Stimulated activated CD8-positive, alpha-beta memory T cell treated with anti-CD3 and anti-CD28 coated beads, Interleukin-12 subunit alpha, Interleukin-12 subunit beta, amount 100 ng/mL, for 1 hour (primary cell): ENCODE data around the gene AGRN.
A peak's percentile ranks its signal among the peaks of the same experiment; 100 is the strongest.
"Not testable (repeated sequence)": the region's sequence is repeated elsewhere in the genome, so short reads cannot be mapped to it uniquely, and the experiment has no call there.

Experiments used
- DNase-seq: peaks from one replicate; pipeline ENCODE4 v3.0.0-alpha.2; 2020; ENCODE audit warnings: low read depth

Gene AGRN

GRCh38 chr1:1067284-1067859, 47.5 kb downstream of the AGRN start:
- DNase-seq = no peak

GRCh38 chr1:1067860-1068516, 48.1 kb downstream of the AGRN start:
- no peak for DNase-seq

DNA sequence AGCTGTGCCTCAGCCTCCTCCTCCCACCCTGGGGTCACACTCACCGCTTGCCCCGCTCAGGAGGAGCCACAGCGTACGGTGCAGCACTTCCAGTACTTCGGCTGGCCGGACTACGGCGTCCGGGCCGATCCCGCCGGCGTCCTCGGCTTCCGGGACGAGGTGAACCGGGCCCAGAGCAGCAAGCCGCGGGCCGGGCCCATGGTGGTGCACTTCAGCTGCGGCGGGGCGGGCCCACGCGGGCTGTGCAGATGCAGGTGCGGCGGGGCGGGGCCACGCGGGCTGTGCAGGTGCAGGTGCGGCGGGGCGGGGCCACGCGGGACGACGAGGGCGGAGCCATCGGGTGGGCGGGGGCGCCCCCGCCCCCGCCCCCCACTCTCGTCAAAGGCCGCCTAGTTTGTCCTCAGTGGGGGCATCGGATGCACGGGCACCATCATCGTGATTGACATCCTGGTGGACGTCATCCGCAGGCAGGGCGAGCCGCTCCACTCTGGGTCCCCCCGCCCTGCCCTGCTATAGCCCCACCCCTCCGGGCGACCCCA, 48.7 kb downstream of the AGRN start:
- DNase-seq = no peak

- peak; percentile 80 for DNase-seq
Measured at GRCh38 chr1:1069056-1069710, 49.3 kb downstream of the AGRN start.

DNA sequence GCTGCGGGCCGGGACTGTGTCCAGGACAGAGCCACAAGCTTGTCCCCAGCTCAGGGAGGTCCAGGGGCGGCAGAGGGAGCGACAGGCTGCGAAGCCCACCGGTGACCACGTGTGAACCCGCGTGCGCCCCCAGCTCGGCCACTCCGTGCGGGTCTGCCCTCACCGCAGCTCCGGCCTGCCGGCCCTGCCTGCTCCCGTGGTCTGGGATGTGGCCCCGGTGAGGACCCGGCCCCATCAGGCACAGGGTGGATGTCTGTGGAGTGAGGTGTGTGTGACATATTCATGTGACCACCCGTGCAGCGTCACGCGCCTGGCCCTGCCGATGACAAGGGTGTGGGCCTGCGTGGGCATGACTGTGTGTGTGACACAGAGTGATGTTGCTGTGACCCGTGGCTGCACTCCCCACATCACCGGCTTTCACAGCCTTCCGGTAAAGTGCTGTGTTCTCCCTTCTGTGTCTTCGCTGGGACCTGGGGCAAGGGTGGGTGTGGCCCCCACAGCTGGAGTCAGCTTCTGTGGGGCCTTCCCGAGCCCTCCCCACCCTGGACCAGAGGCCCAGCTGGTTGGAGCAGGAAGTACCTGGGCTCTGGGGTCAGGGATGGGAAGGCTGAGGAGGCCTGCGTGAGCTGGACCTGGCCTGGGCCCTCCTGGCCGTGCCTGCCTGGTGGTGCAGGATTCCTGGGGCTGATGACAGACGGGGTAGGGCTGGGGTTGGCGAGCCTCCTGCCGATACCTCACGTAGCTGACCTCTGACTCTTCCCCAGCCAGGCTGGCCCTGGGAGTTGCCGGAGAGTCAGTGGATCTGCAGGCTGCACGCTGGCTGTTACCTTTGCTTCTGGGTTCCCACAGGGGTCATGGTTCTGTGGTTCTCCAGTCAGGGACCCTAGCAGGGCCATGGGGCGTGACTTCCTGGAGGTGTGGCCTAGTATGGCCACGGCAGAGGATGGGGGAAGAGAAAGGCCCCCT, 50.1 kb downstream of the AGRN start:
- DNase-seq = no peak

DNA sequence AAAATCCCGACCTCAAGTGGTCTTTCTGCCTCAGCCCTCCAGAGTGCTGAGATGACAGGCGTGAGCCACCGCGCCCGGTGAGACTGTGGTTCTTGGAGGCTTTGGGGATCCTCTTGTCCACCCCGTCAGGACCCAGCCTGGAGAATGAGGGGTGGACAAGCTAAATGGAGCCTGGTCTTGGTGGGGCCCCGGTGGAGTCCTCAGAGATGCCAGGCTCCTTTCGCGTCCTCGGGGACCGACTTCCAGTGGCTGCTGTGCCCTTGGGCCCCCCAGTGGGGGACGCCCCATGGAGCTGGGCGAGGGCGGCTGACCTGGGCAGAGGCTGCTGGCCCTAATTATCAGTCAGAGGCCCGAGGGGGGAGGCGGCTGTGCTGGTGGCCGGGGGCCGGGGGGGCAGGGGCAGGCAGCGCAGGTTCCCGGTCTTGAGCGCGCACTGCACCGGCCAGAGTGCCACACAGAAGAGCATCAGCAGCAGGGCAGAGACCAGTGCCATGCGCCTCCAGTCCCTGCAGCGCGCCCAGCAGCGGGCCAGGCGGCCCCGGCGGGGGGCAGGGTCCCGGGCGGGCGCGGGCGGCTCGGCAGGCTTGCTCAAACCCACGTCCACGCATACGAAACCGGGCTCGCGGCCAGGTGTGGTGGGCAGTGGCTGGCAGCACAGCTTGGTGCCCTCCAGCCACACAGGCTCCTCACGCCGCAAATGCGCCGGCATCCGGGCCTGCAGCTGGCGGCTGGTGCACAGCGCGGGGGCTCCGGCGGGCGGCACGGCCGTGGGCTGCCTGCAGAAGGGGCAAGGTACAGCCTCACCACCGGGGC, 51.8 kb downstream of the AGRN start:
- DNase-seq = no peak

GRCh38 chr1:1072299-1072848, 52.5 kb downstream of the AGRN start:
- DNase-seq = no peak

DNA sequence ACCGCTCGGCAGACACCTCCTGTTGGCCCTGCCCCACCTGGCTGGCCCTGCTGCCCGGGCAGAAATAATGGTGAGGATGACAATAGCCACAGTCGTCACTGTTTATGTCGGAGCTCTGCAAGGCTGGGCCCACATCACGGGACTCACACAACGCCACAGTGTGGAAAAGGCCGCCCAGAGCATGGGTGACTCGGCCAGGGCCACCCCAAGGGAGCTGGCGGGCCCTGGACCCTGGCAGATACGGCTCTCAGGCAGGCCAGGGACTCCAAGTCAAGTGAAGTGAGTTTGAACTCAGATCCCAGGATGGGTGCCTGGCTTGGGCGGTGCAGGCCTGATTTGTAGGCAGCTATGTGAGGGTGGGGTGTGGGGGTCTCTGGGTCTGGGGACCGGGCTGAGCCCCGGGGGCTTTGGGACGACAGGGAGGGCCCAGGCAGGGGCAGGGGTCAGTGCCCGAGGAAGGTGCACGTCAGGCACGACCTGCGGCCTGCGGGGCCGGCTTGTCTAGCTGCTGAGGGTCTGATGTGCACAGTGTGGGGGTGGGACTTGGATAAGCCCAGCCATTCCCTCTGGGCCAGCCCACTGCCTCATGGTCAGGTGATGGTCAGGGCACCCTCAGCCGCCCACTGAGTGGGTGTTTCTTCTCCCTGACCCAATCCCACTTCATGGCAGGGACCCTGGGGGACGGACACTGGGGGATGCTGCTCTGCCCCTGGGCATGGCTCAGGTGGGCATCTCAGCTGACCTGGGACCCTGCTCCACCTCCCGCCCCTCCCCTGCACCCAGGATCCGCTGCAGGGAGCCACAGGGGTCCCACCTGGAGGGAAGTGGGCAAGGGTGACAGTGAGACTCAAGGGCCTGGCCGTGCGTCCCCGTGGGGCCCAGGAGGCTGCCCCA, 53.2 kb downstream of the AGRN start:
- no peak for DNase-seq

DNA sequence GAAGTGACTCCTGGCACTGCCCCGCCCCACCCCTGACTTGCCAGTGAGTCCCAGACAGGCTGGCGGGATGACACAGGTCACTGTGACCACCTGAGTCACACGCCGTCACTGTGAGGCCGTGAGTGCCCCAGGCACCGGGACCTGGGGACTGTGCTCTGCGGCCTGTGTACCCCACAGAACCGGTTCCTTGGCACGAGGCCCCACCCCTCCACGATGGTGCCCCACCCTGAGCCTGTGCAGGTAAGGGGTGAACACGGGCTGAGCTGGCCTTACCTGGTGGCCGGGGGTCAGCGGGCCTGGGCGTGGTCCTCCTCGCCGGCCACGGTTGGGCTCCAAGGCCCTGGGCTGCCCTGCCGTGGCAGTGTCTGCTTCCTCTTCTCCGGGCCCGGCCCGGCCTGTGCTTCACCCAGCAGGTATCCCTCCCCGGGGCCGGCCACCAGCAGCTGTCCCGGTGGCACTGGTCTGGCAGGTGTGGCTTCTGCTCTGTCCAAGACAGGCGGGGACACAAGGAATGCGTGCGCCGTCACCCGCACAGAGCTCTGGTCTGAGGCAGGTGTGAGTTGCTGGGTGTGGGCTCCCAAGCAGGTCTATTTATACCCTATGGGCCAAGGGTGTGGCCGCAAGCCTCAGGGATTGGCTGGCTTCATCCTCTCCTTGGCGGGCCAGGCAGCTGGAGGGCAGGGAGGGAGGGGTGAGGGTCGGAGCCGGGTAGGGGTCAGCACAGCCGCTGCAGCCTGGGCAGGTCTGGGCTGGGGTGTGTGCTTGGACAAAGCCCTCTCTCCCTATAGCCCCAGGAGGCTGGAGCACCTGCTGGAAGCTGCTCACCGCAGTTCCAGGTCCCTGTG, 54.0 kb downstream of the AGRN start, which contains the start of gene RNF223:
RNF223 (minus strand) TSS at position 564 of the 845 bp plus-strand sequence. CDS start 1,740 bp downstream, outside the sequence.
- no peak for DNase-seq

DNA sequence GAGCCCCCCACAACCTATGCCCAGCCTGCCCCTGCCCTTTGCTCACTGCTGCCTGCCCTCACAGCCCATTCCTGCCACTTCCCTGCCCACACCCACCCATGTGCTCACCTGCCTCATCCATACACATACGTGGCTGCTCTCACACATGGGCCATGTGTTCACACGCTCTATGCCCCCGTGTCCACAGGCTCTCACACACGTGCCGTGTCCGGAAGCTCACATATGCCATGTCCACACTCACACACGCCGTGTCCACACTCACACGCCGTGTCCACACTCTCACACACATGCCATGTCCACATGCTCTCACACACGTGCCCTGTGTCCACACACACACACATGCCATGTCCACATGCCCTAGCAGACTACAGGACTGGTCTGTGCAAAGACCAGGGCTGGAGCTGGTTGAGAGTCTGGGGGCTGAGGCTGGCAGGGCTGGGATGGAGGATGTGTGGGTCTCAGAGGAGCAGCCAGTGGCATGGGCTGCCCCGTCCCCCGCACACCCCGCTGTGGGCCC, 54.8 kb downstream of the AGRN start:
- DNase-seq = no peak

DNA sequence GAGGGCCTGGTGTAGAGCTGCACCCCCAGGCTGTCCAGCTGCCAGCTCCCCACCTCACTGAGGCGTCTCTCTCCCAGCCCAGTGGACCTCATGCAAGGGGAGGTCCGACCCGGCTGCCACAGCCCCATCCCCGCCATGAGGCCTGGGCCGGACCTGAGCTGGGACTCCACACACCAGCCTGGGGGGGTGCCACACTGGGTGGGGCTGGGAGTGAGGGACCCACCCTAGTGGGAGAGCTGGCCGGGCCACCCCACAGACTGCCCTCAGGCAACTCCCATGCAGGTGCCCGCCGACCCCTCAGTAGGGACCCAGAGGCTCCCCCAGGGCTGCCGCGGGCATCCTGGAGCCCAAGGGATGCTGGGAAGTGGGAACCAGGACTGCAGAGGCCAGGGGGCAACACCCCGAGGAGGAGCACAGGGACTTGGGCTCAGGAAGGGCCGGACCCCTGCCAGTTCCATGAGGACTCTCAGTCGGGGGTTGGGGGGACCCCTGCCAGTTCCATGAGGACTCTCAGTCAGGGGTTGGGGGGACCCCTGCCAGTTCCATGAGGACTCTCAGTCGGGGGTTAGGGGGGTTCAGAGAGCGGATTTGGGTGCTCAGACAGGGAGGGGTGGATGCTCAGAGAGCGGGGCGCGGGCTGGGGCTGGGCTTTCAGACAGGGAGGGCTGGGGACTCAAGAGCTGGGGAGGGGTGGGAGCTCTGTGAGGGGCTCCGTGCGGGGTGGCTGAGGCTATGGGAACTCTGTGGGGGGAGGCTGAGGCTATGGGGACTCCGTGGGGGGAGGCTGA, 55.4 kb downstream of the AGRN start:
- DNase-seq = no peak

DNA sequence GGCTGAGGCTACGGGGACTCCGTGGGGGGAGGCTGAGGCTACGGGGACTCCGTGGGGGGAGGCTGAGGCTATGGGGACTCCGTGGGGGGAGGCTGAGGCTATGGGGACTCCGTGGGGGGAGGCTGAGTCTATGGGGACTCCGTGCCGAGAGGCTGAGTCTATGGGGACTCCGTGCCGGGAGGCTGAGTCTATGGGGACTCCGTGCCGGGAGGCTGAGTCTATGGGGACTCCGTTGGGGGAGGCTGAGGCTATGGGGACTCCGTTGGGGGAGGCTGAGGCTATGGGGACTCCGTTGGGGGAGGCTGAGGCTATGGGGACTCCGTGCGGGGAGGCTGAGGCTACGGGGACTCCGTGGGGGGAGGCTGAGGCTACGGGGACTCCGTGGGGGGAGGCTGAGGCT, 57.5 kb downstream of the AGRN start:
- not testable (repeated sequence) for DNase-seq

GRCh38 chr1:1079408-1080121, 59.6 kb downstream of the AGRN start:
- DNase-seq = no peak

DNA sequence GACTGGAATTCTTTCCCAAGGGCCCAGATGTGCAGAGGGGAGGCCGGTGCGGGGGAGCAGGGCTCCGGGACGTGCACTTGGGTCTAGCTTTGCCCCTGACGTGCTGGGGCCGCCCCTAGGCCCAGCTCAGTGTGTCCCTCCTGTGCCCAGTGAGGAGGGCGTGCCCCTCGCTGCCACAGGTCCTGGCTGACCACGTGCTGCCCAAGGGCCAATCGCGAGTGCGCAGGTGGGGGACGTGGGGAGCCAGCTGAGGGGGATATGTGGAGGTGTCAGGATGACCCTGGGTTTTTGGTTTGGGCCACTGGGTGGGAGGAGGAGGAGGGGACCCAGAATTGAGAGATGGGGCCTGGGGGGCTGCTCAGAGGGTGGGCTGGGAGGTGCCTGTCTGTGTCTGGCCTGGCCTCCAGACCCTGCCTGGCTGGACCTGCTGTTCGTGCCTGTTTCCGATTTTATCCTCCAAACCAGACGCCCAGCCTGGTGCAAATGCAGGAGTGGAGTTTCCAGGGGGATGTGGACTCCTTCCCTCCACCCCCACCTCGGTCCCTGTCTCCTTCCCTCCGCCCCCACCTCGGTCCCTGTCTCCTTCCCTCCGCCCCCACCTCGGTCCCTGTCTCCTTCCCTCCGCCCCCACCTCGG, 60.3 kb downstream of the AGRN start:
- no peak for DNase-seq

- DNase-seq = no peak
Measured at GRCh38 chr1:1080951-1081310, 61.0 kb downstream of the AGRN start.
